Renal cortex interstitium (tissue), 15 donors: ENCODE measurements around the gene TFB1M. TPM values are rescaled to one million over a fixed set of nuclear protein-coding genes. Genes with fewer than 3 reads are reported as not detected.
A peak's percentile ranks its signal among the peaks of the same experiment; 100 is the strongest.
"Not testable (repeated sequence)": the region's sequence is repeated elsewhere in the genome, so short reads cannot be mapped to it uniquely, and the experiment has no call there.

Source experiments
- DNase-seq, 11 donors: peaks; one replicate each; pipeline ENCODE4 v3.0.0-alpha.2; 2013; ENCODE audit warnings: low read depth in 9 of 11, low spot score in 4 of 11; ENCODE audit errors: extremely low read depth in 1 of 11
- long read RNA-seq, 16 experiments: transcript quantifications; one replicate each; lab custom pipeline, GENCODE V29; 2026
- polyA plus RNA-seq, 3 donors: library from polyadenylated mRNA; unstranded; fragments of 120-200 nt; gene quantifications; one replicate each; pipeline ENCODE4 v1.2.1, GENCODE V29; 2013; ENCODE audit not compliant: insufficient read length in 3 of 3

The TFB1M gene
- polyA plus RNA-seq = 10 to 100 TPM; 15.6 to 24.9 (median 17.9) TPM
- long read RNA-seq, donor 1, partial matches to known transcripts = 0 of 3 reads
- long read RNA-seq, donor 1, other reads (novel, unspliced or antisense) = 0 of 3 reads
- long read RNA-seq, donor 2, transcript TFB1M-201 (7 exons, 1,424 nt) = major isoform, 6 of 6 reads
- long read RNA-seq, donor 2, partial matches to known transcripts = 0 of 6 reads
- long read RNA-seq, donor 2, other reads (novel, unspliced or antisense) = 0 of 6 reads
- long read RNA-seq, donor 3, transcript TFB1M-201 (7 exons, 1,424 nt) = major isoform, 5 of 5 reads
- long read RNA-seq, donor 3, partial matches to known transcripts = 0 of 5 reads
- long read RNA-seq, donor 3, other reads (novel, unspliced or antisense) = 0 of 5 reads
- long read RNA-seq, donor 4, transcript TFB1M-201 (7 exons, 1,424 nt) = major isoform, 8 of 8 reads
- long read RNA-seq, donor 4, partial matches to known transcripts = 0 of 8 reads
- long read RNA-seq, donor 4, other reads (novel, unspliced or antisense) = 0 of 8 reads
- long read RNA-seq, donor 5 = 0 reads
- long read RNA-seq, donor 6, transcript TFB1M-201 (7 exons, 1,424 nt) = major isoform, 5 of 6 reads
- long read RNA-seq, donor 6, partial matches to known transcripts = 0 of 6 reads
- long read RNA-seq, donor 6, other reads (novel, unspliced or antisense) = 0 of 6 reads
- long read RNA-seq, donor 7, transcript TFB1M-201 (7 exons, 1,424 nt) = major isoform, 6 of 6 reads
- long read RNA-seq, donor 7, partial matches to known transcripts = 0 of 6 reads
- long read RNA-seq, donor 7, other reads (novel, unspliced or antisense) = 0 of 6 reads
- long read RNA-seq, donor 8 = 0 reads
- long read RNA-seq, donor 9, partial matches to known transcripts = 0 of 3 reads
- long read RNA-seq, donor 9, other reads (novel, unspliced or antisense) = 0 of 3 reads
- long read RNA-seq, donor 10, partial matches to known transcripts = 0 of 2 reads
- long read RNA-seq, donor 10, other reads (novel, unspliced or antisense) = 0 of 2 reads
- long read RNA-seq, donor 11, transcript TFB1M-201 (7 exons, 1,424 nt) = major isoform, 5 of 6 reads
- long read RNA-seq, donor 11, partial matches to known transcripts = 0 of 6 reads
- long read RNA-seq, donor 11, other reads (novel, unspliced or antisense) = 0 of 6 reads
- long read RNA-seq, donor 12, partial matches to known transcripts = 0 of 3 reads
- long read RNA-seq, donor 12, other reads (novel, unspliced or antisense) = 0 of 3 reads
- long read RNA-seq, donor 13 = 0 reads
- long read RNA-seq, donor 14, transcript TFB1M-201 (7 exons, 1,424 nt) = major isoform, 8 of 8 reads
- long read RNA-seq, donor 14, partial matches to known transcripts = 0 of 8 reads
- long read RNA-seq, donor 14, other reads (novel, unspliced or antisense) = 0 of 8 reads
- long read RNA-seq, donor 15, transcript TFB1M-201 (7 exons, 1,424 nt) = major isoform, 6 of 6 reads
- long read RNA-seq, donor 15, partial matches to known transcripts = 0 of 6 reads
- long read RNA-seq, donor 15, other reads (novel, unspliced or antisense) = 0 of 6 reads
- long read RNA-seq, donor 16, transcript TFB1M-201 (7 exons, 1,424 nt) = major isoform, 19 of 24 reads
- long read RNA-seq, donor 16, partial matches to known transcripts = 5 of 24 reads
- long read RNA-seq, donor 16, other reads (novel, unspliced or antisense) = 0 of 24 reads

- DNase-seq = peak; percentile 95 to 98 (median 97)
Observed at GRCh38 chr6:155314092-155314772, at the start of gene TFB1M. TFB1M (minus strand) TSS chr6:155314484; CDS start chr6:155314428, 56 bp downstream.

GRCh38 chr6:155364021-155364420 is 49.7 kb upstream of the TFB1M start:
- DNase-seq = not testable (repeated sequence)

- not testable (repeated sequence) for DNase-seq
Observed at GRCh38 chr6:155362968-155363632, 48.8 kb upstream of the TFB1M start.

- no peak for DNase-seq
Observed at GRCh38 chr6:155354167-155354566, 39.9 kb upstream of the TFB1M start.

GRCh38 chr6:155352811-155353210 is 38.5 kb upstream of the TFB1M start:
- DNase-seq = no peak

GRCh38 chr6:155352130-155352420 is 37.8 kb upstream of the TFB1M start:
- no peak for DNase-seq

GRCh38 chr6:155351273-155352129 is 37.2 kb upstream of the TFB1M start:
- DNase-seq = no peak

- no peak for DNase-seq
Observed at GRCh38 chr6:155349956-155350355, 35.7 kb upstream of the TFB1M start.

GRCh38 chr6:155349129-155349528 is 34.8 kb upstream of the TFB1M start:
- no peak for DNase-seq

GRCh38 chr6:155347800-155348199 is 33.5 kb upstream of the TFB1M start:
- DNase-seq = no peak

GRCh38 chr6:155346957-155347356 is 32.7 kb upstream of the TFB1M start:
- no peak for DNase-seq

- no peak for DNase-seq
Observed at GRCh38 chr6:155344341-155345006, 30.2 kb upstream of the TFB1M start.

- DNase-seq = no peak
Observed at GRCh38 chr6:155341130-155341828, 27.0 kb upstream of the TFB1M start.

- no peak for DNase-seq
Observed at GRCh38 chr6:155340464-155341129, 26.3 kb upstream of the TFB1M start.

- DNase-seq = not testable (repeated sequence)
Observed at GRCh38 chr6:155339929-155340328, 25.6 kb upstream of the TFB1M start.
